GM23338 (cell line): ENCODE measurements around the gene KATNAL1. TPM values are rescaled to one million over a fixed set of nuclear protein-coding genes. Genes with fewer than 3 reads are reported as not detected.

Source experiments
- ATAC-seq: fragments of 200-7000 bp; cut with Tn5 transposase; 3 replicates; pipeline ENCODE4 v1.9.1; 2020
- DNase-seq: peaks from one replicate; pipeline ENCODE4 v3.0.0-alpha.2; 2015; ENCODE audit warnings: low spot score
- H2AFZ ChIP-seq: fragments of 200-600 bp; sonication (generic); 2 replicates; pipeline ENCODE4 v1.8.0; 2016; ENCODE audit warnings: antibody characterized with exemption, mild to moderate bottlenecking, moderate library complexity
- H3F3A ChIP-seq: fragments of 200-600 bp; sonication (generic); replicated peaks from 2 replicates; pipeline ENCODE4 v1.8.0; 2017; ENCODE audit warnings: antibody characterized with exemption, mixed run types, low read depth
- H3K27ac ChIP-seq: fragments of 200-600 bp; sonication (generic); 2 replicates; pipeline ENCODE4 v1.6.1; 2016; ENCODE audit warnings: low read depth
- H3K27me3 ChIP-seq: fragments of 200-600 bp; sonication (generic); 2 replicates; pipeline ENCODE4 v1.8.0; 2016; ENCODE audit warnings: mild to moderate bottlenecking, mixed run types, moderate library complexity; ENCODE audit not compliant: insufficient read depth
- H3K36me3 ChIP-seq: fragments of 200-600 bp; sonication (generic); 2 replicates; pipeline ENCODE4 v1.8.0; 2016; ENCODE audit warnings: mild to moderate bottlenecking; ENCODE audit not compliant: insufficient read depth
- H3K4me1 ChIP-seq: fragments of 200-600 bp; sonication (generic); 2 replicates; pipeline ENCODE4 v1.8.0; 2016; ENCODE audit warnings: mild to moderate bottlenecking, moderate library complexity; ENCODE audit not compliant: insufficient read depth
- H3K4me2 ChIP-seq: fragments of 200-600 bp; sonication (generic); 2 replicates; pipeline ENCODE4 v1.7.1; 2017; ENCODE audit warnings: mixed run types
- H3K4me3 ChIP-seq: fragments of 200-600 bp; sonication (generic); 2 replicates; pipeline ENCODE4 v1.6.1; 2016; ENCODE audit warnings: mixed run types
- H3K79me2 ChIP-seq: fragments of 200-600 bp; sonication (generic); replicated peaks from 2 replicates; pipeline ENCODE4 v1.8.0; 2017; ENCODE audit warnings: mild to moderate bottlenecking; ENCODE audit not compliant: insufficient read depth
- H3K9me2 ChIP-seq: fragments of 200-600 bp; sonication (generic); 2 replicates; pipeline ENCODE4 v1.8.0; 2017; ENCODE audit not compliant: insufficient read depth
- H4K20me1 ChIP-seq: fragments of 200-600 bp; sonication (generic); replicated peaks from 2 replicates; pipeline ENCODE4 v1.8.0; 2017; ENCODE audit warnings: mild to moderate bottlenecking; ENCODE audit not compliant: insufficient read depth
- H3K27ac Mint-ChIP-seq: 2 replicates; pipeline ENCODE4 v1.8.0; 2020; ENCODE audit warnings: inconsistent platforms, mild to moderate bottlenecking, moderate library complexity, mixed read lengths
- H3K27me3 Mint-ChIP-seq: 3 replicates; pipeline ENCODE4 v1.8.0; 2022; ENCODE audit warnings: low read depth, mild to moderate bottlenecking, moderate library complexity, mixed read lengths, inconsistent platforms; ENCODE audit not compliant: insufficient read depth, poor library complexity
- H3K36me3 Mint-ChIP-seq: 3 replicates; pipeline ENCODE4 v1.8.0; 2021; ENCODE audit warnings: low read depth, mild to moderate bottlenecking, inconsistent platforms, moderate library complexity, mixed read lengths
- H3K4me1 Mint-ChIP-seq: 3 replicates; pipeline ENCODE4 v1.8.0; 2020; ENCODE audit warnings: mild to moderate bottlenecking, inconsistent platforms, mixed read lengths
- H3K4me3 Mint-ChIP-seq: 3 replicates; pipeline ENCODE4 v1.8.0; 2021; ENCODE audit warnings: moderate library complexity, mild to moderate bottlenecking, inconsistent platforms, mixed read lengths
- H3K9me3 Mint-ChIP-seq: 3 replicates; pipeline ENCODE4 v1.8.0; 2020; ENCODE audit warnings: moderate library complexity, mild to moderate bottlenecking, inconsistent platforms, mixed read lengths
- POLR2AphosphoS5 ChIP-seq: IDR thresholded peaks from 2 replicates; pipeline ENCODE4 v1.6.1; 2016; ENCODE audit warnings: antibody characterized with exemption, low read depth
- ZNF331 ChIP-seq: fragments of 250-450 bp; sonication (Bioruptor Pico); IDR thresholded peaks from 2 replicates; pipeline ENCODE4 v1.5.0; 2020; ENCODE audit warnings: low read depth, mild to moderate bottlenecking, moderate library complexity
- polyA plus RNA-seq: library from polyadenylated mRNA; unstranded; fragments of >200 nt; fragmentation: Nextera tagmentation; extraction: Ambion mirVana; gene quantifications from 2 replicates; pipeline ENCODE4 v1.2.1, GENCODE V29; 2016
- total RNA-seq: library from RNA; depleted of rRNA; stranded (reverse); fragments of >200 nt; shearing (Covaris generic); gene quantifications from 2 replicates; pipeline ENCODE4 v1.2.3, GENCODE V29; 2014
- TF ChIP-seq, protein P1 (sequence below): fragments of 250-450 bp; sonication (Bioruptor Pico); IDR thresholded peaks from 2 replicates; pipeline ENCODE4 v1.5.0; 2020; ENCODE audit warnings: mild to moderate bottlenecking, moderate library complexity
- TF ChIP-seq, protein P2 (sequence below), 2 experiments: fragments of 200-600 bp in 1 of 2; sonication (generic) in 1 of 2; conservative IDR thresholded peaks; 2 replicates each; pipeline versions ENCODE4 v1.5.1 to v1.6.1; 2016 to 2017; ENCODE audit warnings: antibody characterized with exemption in 2 of 2, low read depth in 2 of 2, mild to moderate bottlenecking in 2 of 2, moderate library complexity in 1 of 2

Gene KATNAL1
- total and polyA plus RNA-seq, 2 experiments from 2014 or later: 6.1 to 11.5 TPM

DNA sequence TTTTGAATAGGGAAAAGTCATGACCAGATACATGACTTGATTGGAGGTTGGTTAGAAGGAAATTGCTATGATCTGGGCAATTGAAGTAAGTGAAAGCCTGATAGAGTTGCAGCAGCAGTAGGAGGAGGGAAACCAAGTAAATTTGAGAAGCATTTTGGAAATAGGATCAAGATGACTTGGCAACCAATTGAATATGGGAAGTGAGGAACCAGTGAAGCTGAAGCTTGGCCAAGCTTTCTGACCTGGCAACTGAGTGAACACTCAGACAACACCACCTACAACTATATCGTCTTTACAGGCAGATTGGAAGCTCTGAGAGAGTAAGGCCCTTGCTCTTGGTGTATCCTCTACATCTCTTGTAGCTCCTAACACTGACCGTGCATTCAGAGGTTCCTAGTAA is 16.2 kb upstream of the KATNAL1 start (continued):
- TF ChIP-seq, protein P1, sequence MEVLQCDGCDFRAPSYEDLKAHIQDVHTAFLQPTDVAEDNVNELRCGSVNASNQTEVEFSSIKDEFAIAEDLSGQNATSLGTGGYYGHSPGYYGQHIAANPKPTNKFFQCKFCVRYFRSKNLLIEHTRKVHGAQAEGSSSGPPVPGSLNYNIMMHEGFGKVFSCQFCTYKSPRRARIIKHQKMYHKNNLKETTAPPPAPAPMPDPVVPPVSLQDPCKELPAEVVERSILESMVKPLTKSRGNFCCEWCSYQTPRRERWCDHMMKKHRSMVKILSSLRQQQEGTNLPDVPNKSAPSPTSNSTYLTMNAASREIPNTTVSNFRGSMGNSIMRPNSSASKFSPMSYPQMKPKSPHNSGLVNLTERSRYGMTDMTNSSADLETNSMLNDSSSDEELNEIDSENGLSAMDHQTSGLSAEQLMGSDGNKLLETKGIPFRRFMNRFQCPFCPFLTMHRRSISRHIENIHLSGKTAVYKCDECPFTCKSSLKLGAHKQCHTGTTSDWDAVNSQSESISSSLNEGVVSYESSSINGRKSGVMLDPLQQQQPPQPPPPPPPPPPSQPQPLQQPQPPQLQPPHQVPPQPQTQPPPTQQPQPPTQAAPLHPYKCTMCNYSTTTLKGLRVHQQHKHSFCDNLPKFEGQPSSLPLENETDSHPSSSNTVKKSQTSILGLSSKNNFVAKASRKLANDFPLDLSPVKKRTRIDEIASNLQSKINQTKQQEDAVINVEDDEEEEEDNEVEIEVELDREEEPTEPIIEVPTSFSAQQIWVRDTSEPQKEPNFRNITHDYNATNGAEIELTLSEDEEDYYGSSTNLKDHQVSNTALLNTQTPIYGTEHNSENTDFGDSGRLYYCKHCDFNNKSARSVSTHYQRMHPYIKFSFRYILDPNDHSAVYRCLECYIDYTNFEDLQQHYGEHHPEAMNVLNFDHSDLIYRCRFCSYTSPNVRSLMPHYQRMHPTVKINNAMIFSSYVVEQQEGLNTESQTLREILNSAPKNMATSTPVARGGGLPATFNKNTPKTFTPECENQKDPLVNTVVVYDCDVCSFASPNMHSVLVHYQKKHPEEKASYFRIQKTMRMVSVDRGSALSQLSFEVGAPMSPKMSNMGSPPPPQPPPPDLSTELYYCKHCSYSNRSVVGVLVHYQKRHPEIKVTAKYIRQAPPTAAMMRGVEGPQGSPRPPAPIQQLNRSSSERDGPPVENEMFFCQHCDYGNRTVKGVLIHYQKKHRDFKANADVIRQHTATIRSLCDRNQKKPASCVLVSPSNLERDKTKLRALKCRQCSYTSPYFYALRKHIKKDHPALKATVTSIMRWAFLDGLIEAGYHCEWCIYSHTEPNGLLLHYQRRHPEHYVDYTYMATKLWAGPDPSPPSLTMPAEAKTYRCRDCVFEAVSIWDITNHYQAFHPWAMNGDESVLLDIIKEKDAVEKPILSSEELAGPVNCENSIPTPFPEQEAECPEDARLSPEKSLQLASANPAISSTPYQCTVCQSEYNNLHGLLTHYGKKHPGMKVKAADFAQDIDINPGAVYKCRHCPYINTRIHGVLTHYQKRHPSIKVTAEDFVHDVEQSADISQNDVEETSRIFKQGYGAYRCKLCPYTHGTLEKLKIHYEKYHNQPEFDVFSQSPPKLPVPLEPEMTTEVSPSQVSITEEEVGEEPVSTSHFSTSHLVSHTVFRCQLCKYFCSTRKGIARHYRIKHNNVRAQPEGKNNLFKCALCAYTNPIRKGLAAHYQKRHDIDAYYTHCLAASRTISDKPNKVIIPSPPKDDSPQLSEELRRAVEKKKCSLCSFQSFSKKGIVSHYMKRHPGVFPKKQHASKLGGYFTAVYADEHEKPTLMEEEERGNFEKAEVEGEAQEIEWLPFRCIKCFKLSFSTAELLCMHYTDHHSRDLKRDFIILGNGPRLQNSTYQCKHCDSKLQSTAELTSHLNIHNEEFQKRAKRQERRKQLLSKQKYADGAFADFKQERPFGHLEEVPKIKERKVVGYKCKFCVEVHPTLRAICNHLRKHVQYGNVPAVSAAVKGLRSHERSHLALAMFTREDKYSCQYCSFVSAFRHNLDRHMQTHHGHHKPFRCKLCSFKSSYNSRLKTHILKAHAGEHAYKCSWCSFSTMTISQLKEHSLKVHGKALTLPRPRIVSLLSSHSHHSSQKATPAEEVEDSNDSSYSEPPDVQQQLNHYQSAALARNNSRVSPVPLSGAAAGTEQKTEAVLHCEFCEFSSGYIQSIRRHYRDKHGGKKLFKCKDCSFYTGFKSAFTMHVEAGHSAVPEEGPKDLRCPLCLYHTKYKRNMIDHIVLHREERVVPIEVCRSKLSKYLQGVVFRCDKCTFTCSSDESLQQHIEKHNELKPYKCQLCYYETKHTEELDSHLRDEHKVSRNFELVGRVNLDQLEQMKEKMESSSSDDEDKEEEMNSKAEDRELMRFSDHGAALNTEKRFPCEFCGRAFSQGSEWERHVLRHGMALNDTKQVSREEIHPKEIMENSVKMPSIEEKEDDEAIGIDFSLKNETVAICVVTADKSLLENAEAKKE (CRISPR knock-in tag): no peak
- no peak for TF ChIP-seq POLR2AphosphoS5
- TF ChIP-seq, protein P2, sequence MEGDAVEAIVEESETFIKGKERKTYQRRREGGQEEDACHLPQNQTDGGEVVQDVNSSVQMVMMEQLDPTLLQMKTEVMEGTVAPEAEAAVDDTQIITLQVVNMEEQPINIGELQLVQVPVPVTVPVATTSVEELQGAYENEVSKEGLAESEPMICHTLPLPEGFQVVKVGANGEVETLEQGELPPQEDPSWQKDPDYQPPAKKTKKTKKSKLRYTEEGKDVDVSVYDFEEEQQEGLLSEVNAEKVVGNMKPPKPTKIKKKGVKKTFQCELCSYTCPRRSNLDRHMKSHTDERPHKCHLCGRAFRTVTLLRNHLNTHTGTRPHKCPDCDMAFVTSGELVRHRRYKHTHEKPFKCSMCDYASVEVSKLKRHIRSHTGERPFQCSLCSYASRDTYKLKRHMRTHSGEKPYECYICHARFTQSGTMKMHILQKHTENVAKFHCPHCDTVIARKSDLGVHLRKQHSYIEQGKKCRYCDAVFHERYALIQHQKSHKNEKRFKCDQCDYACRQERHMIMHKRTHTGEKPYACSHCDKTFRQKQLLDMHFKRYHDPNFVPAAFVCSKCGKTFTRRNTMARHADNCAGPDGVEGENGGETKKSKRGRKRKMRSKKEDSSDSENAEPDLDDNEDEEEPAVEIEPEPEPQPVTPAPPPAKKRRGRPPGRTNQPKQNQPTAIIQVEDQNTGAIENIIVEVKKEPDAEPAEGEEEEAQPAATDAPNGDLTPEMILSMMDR (conservative IDR thresholded peaks at IDR 0.05; ENCODE audit: low read depth in 2 of 2): no peak

DNA sequence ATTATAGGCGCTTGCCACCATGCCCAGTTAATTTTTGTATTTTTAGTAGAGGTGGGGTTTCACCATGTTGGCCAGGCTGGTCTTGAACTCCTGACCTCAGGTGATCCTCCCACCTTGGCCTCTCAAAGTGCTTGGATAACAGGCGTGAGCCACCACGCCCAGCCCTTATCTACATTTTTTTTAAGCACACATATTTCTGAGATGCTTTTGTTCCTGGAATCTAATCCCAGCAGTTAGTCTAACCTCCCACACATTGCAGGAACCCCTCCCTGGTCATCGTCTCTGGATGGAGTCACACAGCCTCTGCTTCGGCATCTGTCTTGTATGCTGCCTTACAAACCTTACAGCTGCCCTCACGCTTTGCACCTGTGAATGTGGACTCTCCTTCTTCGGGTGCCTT is 15.1 kb upstream of the KATNAL1 start:
- peaks cover 2% of the 10 kb centered on the region for H3K27me3 Mint-ChIP-seq
- 0 out of 2 replicates have a peak, but pooled peaks cover 6% of the 10 kb centered on the region for H4K20me1 ChIP-seq
- H3F3A ChIP-seq: no peaks in the 10 kb centered on the region
- no peaks in the 10 kb centered on the region; the same call in 2 of the 3 replicates for H3K4me1 Mint-ChIP-seq
- no peaks in the 10 kb centered on the region for H3K9me2 ChIP-seq
- H3K4me3 ChIP-seq: no peak overlapping the region
- no peak overlapping the region for H2AFZ ChIP-seq
- H3K27ac Mint-ChIP-seq: no peak overlapping the region
- no peak for TF ChIP-seq ZNF331 (CRISPR knock-in tag)
- TF ChIP-seq, protein P2 (conservative IDR thresholded peaks at IDR 0.05; ENCODE audit: low read depth in 2 of 2): no peak
- no peaks in the 10 kb centered on the region for H3K36me3 ChIP-seq
- no peaks in the 10 kb centered on the region for H3K36me3 Mint-ChIP-seq
- no peak overlapping the region for H3K4me2 ChIP-seq
- ATAC-seq (no peak), DNase-seq (no peak)
- H3K79me2 ChIP-seq: no peaks in the 10 kb centered on the region
- H3K27me3 ChIP-seq: no peaks in the 10 kb centered on the region
- no peak overlapping the region for H3K4me3 Mint-ChIP-seq
- H3K9me3 Mint-ChIP-seq: no peaks in the 10 kb centered on the region
- H3K27ac ChIP-seq: no peak overlapping the region
- H3K4me1 ChIP-seq: no peaks in the 10 kb centered on the region
